ENCODE results near the gene AGBL5. TPM values are rescaled to one million over a fixed set of nuclear protein-coding genes. Genes with fewer than 3 reads are reported as not detected.

Gene AGBL5
- total and polyA plus RNA-seq, 12 donors: 4.2 to 16.8 (median 10.4) TPM

GRCh38 chr2:27089111-27089954 lies 37.9 kb downstream of the AGBL5 start:
- no peak for ATAC-seq
- no peak for DNase-seq
- Histone ChIP-seq H3K36me3 (no peaks in the 10 kb centered on the region), H3K27me3 (no peaks in the 10 kb centered on the region), H3K4me3 (no peak overlapping the region), H3K4me1 (peaks cover 5 to 27% (median 21%) of the 10 kb centered on the region in 9 donors), H3K27ac (no peak overlapping the region), H3K9me3 (no peaks in the 10 kb centered on the region)
- intact Hi-C loops (cut with DNase I): loop anchor here in 8 of 10 donors (5.0 to 10.0 kb wide), 6 partner anchors 37 to 127 kb away; partner anchors contain the start of genes TMEM214 (in 4 of the 8) and AGBL5 (in 2 of the 8)
- WGBS, 2 donors: 89 to 92% methylated on average over 14 of the region's 14 CpGs
- TF ChIP-seq CTCF (IDR thresholded peaks at IDR 0.05): no peak

GRCh38 chr2:27091746-27092695 lies 40.6 kb downstream of the AGBL5 start:
- Histone ChIP-seq H3K27ac (no peak overlapping the region), H3K4me3 (no peak overlapping the region), H3K27me3 (no peaks in the 10 kb centered on the region), H3K9me3 (no peaks in the 10 kb centered on the region), H3K4me1 (peaks cover 4 to 22% (median 16%) of the 10 kb centered on the region in 9 donors), H3K36me3 (no peaks in the 10 kb centered on the region)
- DNase-seq (no peak), ATAC-seq (no peak)
- no peak for TF ChIP-seq CTCF (IDR thresholded peaks at IDR 0.05)
- intact Hi-C loops (cut with DNase I): loop anchor here in 2 of 10 donors (10.0 kb wide), 1 partner anchor 213 kb away; the partner anchor contains the start of gene UCN (in 2 of the 2)
- WGBS, 2 donors: 78 to 79% methylated on average over 25 of the region's 25 CpGs

GRCh38 chr2:27092696-27093429 lies 41.4 kb downstream of the AGBL5 start:
- Histone ChIP-seq H3K27me3 (no peaks in the 10 kb centered on the region), H3K4me1 (peaks cover 0 to 14% (median 12%) of the 10 kb centered on the region in 9 donors), H3K4me3 (no peak overlapping the region), H3K9me3 (no peaks in the 10 kb centered on the region), H3K27ac (no peak overlapping the region), H3K36me3 (no peaks in the 10 kb centered on the region)
- 76 to 78% methylated on average over 10 of the region's 10 CpGs for WGBS, 2 donors
- DNase-seq (no peak), ATAC-seq (no peak)
- no peak for TF ChIP-seq CTCF (IDR thresholded peaks at IDR 0.05)
- intact Hi-C loops (cut with DNase I): loop anchor here in 2 of 10 donors (10.0 kb wide), 1 partner anchor 212 kb away; the partner anchor contains the start of gene UCN (in 2 of the 2)

Measured in heart right ventricle (tissue), 16 donors.